ENCODE data around the gene RAB4B. TPM values are rescaled to one million over a fixed set of nuclear protein-coding genes. Genes with fewer than 3 reads are reported as not detected.
"Not testable (repeated sequence)": the region's sequence is repeated elsewhere in the genome, so short reads cannot be mapped to it uniquely, and the experiment has no call there.

The RAB4B gene
- 19.6 and 23.0 TPM in 2 replicates for total RNA-seq (2014; rRNA removed; shearing (Covaris generic))

- peak; percentile 100 for DNase-seq (ENCODE audit: low read depth)
Measured at GRCh38 chr19:40777937-40778705, at the start of gene RAB4B. Gene RAB4B, plus strand, starts transcription at chr19:40778247. Its CDS starts 129 bp downstream, at chr19:40778376.

- not testable (repeated sequence) for DNase-seq (ENCODE audit: low read depth)
Measured at GRCh38 chr19:40730065-40730464, 48.0 kb upstream of the RAB4B start.

- DNase-seq (ENCODE audit: low read depth) = not testable (repeated sequence)
Measured at GRCh38 chr19:40732304-40732703, 45.7 kb upstream of the RAB4B start.

GRCh38 chr19:40733149-40733548, 44.9 kb upstream of the RAB4B start:
- no peak for DNase-seq (ENCODE audit: low read depth)

GRCh38 chr19:40735013-40735771, 42.9 kb upstream of the RAB4B start:
- DNase-seq (ENCODE audit: low read depth) = no peak

DNA sequence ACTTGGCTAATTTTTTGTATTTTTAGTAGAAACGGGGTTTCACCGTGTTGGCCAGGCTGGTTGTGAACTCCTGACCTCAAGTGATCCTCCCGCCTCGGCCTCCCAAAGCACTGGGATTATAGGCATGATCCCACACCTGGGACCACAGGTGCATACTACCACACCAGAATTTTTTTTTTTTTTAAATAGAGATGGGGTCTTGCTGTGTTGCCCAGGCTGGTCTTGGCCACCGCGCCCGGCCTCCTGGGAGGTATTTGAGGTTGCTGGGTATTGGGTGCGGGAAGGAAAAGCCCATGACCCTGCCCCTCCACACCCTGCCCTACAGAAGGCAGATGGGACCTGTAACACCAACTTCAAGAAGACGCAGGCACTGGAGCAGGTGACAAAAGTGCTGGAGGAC, 41.4 kb upstream of the RAB4B start:
- DNase-seq (ENCODE audit: low read depth) = no peak

GRCh38 chr19:40737102-40737644, 40.9 kb upstream of the RAB4B start:
- DNase-seq (ENCODE audit: low read depth) = no peak

- DNase-seq (ENCODE audit: low read depth) = no peak
Measured at GRCh38 chr19:40739030-40739839, 38.8 kb upstream of the RAB4B start.

DNA sequence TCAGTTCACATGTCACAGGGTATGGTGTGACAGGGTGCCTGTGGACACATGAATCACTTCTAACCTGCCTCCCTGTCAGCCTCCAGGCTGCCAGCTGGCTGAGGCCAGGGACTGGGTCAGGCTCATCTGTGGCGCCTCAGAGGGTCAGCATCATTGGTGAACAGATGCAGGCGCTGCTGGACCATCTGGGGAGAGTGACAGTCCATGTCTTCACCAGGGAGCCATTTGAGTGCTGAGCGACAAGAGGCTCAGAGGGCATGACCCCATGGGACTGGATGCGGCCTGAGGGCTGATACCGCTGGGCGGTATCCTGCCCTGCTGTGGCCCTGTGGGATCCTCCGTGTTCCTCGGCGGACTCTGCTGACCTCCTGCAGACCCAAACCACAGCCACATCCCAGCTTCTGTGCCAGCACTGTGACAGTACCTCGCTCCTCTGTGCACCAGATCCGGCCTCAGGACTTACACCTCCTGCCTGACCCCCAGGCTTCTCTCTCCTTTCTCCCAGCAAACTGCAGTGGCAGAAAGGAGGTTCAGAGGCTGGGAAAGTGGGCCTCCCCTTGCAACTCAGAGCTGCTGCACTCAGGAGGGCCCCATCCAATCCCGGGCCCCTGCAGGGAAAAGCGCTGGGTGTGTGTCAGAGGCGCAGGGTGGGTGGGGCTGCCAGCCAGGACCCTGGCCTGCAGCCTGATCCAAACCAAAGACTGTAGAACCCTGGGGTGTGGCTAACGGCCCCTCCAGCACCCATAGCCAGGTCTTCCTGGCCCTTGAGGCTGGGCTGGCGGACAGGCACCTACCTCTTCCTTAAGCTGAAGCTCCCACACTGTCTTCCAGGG, 38.0 kb upstream of the RAB4B start:
- no peak for DNase-seq (ENCODE audit: low read depth)

DNA sequence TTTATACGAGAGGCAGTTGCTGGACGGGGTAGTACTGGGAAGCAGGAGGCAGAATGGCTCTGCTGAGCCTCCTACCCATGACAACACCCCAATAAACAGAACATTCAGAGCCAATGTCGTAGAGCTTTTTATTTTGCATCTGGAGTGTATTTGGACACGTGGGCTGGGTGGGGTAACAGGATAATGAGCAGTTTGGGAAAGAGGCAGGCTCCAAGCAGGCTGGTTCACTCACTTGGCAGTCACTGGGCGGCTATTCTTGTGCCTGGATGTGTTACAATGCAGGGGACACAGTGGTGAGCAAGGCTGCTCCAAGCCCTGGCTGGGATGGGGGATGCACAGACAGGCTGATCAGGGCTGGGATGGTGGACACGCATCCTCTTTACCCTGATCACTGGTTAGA, 37.3 kb upstream of the RAB4B start:
- no peak for DNase-seq (ENCODE audit: low read depth)

- no peak for DNase-seq (ENCODE audit: low read depth)
Measured at GRCh38 chr19:40741527-40742390, 36.3 kb upstream of the RAB4B start.

DNA sequence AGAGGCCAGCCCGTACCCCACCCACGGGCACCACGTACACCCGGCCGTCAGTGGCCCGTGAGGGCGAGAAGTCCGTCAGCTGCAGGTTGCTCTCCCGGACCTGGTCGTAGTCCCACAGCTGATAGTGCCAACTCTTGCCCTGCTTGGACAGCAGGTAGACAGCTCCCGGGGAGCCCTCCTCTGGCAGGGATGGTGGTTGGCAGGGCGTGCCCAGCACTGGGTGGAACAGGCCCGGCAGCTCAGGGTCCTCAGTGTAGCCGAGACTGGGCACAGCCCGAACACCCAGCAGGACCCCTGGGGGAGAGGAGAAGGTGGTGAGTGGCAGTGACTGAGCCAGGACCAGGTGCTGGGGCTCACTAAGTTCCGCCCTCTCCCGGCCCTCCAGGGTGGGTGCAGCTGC, 35.6 kb upstream of the RAB4B start:
- DNase-seq (ENCODE audit: low read depth) = no peak

GRCh38 chr19:40742886-40743285, 35.2 kb upstream of the RAB4B start:
- no peak for DNase-seq (ENCODE audit: low read depth)

DNA sequence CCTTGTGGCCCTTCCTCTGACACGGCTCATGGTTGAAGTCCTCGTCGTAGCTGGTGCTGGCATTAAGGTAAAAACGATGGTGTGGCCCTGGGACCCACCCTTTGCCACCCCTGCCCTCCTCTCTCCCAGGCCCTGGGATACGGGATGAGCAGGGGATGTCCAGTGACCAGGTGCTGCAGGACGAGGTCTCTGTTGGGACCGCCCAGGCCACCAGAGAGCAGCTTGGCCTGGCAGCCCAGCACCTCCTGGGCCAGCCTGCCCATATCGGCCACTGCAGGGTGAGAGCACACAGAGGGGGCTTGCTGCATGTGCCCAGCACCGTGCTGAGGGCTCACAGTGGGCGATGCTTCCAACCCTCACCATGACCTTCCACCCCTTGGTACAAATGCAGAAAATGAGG, 34.1 kb upstream of the RAB4B start:
- DNase-seq (ENCODE audit: low read depth) = no peak

DNA sequence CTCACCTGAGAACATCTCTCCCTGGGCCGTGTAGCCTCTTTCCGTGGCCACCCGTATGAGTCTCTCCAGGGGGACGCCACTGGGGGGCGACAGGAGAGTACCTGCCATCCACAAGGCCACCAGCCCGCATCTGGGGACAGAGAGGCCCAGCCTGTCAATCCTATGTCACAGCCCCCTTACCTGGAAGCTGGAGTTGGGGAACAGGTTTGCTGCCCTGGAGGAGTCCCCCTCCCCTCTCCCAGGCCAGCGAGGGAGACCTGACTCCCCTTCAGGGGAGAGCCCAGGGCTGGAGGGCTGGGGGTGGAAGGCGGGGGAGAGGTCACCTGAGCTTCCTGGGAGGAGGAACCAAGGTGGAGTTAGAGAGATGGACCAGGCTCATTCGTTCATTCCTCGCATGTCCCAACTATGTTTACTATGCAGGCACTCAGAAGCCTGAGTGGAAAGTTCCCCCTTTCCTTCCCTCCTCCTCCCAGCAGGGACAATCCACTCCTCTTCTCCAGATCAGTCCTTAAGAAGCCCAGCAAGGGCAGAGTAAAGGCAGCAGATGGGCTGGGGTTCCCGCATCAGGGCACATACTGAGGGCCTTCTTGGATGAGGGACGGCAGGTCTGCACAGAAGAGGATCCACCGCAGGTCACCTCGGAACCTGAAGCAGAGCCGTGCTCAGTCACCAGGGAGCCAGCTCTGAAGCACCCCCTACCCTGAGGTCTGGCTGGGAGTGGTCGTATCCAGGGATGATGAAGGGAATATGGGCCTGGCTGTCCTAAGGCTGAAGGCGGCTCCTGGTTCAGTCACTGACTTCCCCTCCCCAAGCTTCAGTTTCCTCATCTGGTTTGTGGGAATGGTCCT, 33.3 kb upstream of the RAB4B start:
- no peak for DNase-seq (ENCODE audit: low read depth)

DNA sequence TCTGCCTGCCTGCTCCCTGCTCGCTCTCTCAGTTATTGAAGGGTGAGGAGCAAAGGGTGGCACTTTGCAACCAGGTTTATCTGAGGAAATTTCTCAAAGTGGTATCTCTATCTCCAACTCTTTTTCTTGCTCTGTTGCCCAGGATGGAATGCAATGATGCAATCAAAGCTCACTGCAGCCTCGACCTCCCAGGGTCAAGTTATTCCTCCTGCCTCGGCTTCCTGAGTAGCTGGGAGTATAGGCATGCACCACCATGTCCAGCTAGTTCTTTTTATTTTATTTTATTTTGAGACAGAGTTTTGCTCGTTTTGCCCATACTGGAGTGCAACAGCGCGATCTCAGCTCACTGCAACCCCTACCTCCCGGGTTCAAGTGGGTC, 32.7 kb upstream of the RAB4B start:
- DNase-seq (ENCODE audit: low read depth) = no peak

DNA sequence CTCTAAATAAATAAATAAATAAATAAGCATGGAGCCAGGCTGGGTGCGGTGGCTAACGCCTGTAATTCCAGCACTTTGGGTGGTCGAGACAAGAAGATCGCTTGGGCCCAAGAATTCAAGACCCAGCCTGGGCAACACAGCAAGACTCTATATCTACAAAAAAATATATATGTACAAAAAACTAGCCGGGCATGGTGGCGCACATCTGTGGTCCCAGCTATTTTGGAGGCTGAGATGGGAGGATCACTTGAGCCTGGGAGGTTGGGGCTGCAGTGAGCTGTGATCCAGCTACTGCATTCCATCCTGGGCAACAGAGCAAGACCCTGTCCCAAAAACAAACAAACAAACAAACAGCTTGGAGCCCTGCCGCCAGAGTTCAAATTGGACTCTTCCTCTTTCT, 30.5 kb upstream of the RAB4B start:
- no peak for DNase-seq (ENCODE audit: low read depth)

GRCh38 chr19:40750058-40750873, 27.8 kb upstream of the RAB4B start, which contains the start of gene ACTMAP:
Gene ACTMAP, minus strand, starts transcription at chr19:40750477. Its CDS starts 674 bp downstream, at chr19:40749803.
- peak; percentile 100 for DNase-seq (ENCODE audit: low read depth)
